HG02610 (cell line): ENCODE results near the gene ARNT2.

Source experiments
- ATAC-seq: cut with Tn5 transposase; IDR thresholded peaks from one replicate; pipeline ENCODE4 v1.9.1; 2021; ENCODE audit warnings: mild to moderate bottlenecking, moderate library complexity; ENCODE audit not compliant: unreplicated experiment

Gene ARNT2

GRCh38 chr15:80569656-80570055, 165.5 kb downstream of the ARNT2 start:
- no peak for ATAC-seq

- ATAC-seq, result no peak
These were observed 166.4 kb downstream of the ARNT2 start for GRCh38 chr15:80570553-80570952.

- no peak for ATAC-seq
These were observed 168.2 kb downstream of the ARNT2 start for GRCh38 chr15:80572337-80572736.

GRCh38 chr15:80573606-80574005, 169.4 kb downstream of the ARNT2 start:
- ATAC-seq, result no peak

- ATAC-seq, result no peak
These were observed 170.4 kb downstream of the ARNT2 start for GRCh38 chr15:80574590-80574989.

- no peak for ATAC-seq
These were observed 172.4 kb downstream of the ARNT2 start for GRCh38 chr15:80576519-80577090.

GRCh38 chr15:80577552-80578205, 173.5 kb downstream of the ARNT2 start:
- ATAC-seq, result no peak

- no peak for ATAC-seq
These were observed 174.0 kb downstream of the ARNT2 start for GRCh38 chr15:80578206-80578595.

GRCh38 chr15:80578871-80579270, 174.7 kb downstream of the ARNT2 start:
- no peak for ATAC-seq

GRCh38 chr15:80579611-80580010, 175.4 kb downstream of the ARNT2 start:
- ATAC-seq, result no peak

- no peak for ATAC-seq
These were observed 175.9 kb downstream of the ARNT2 start for GRCh38 chr15:80580106-80580505.

- ATAC-seq, result no peak
These were observed 176.5 kb downstream of the ARNT2 start for GRCh38 chr15:80580536-80581260.

- ATAC-seq, result no peak
These were observed 177.8 kb downstream of the ARNT2 start for GRCh38 chr15:80581976-80582375.

- no peak for ATAC-seq
These were observed 178.7 kb downstream of the ARNT2 start for GRCh38 chr15:80582816-80583423.

GRCh38 chr15:80584561-80584964, 180.4 kb downstream of the ARNT2 start:
- no peak for ATAC-seq

- no peak for ATAC-seq
These were observed 180.9 kb downstream of the ARNT2 start for GRCh38 chr15:80584973-80585525.

- no peak for ATAC-seq
These were observed 181.4 kb downstream of the ARNT2 start for GRCh38 chr15:80585544-80586018.

- ATAC-seq, result no peak
These were observed 182.0 kb downstream of the ARNT2 start for GRCh38 chr15:80586161-80586560.

GRCh38 chr15:80587007-80587406, 182.8 kb downstream of the ARNT2 start:
- no peak for ATAC-seq

- no peak for ATAC-seq
These were observed 183.8 kb downstream of the ARNT2 start for GRCh38 chr15:80587816-80588456.

- no peak for ATAC-seq
These were observed 184.6 kb downstream of the ARNT2 start for GRCh38 chr15:80588801-80589200.
